ENCODE results near the gene ARL4A. TPM values are rescaled to one million over a fixed set of nuclear protein-coding genes. Genes with fewer than 3 reads are reported as not detected.
A peak's percentile ranks its signal among the peaks of the same experiment; 100 is the strongest.

ARL4A gene
- total and polyA plus RNA-seq, 4 experiments from 2014 or later: 11.6 to 101 (median 35.5) TPM

GRCh38 chr7:12726908-12727307, 39.5 kb downstream of the ARL4A start:
- Mint-ChIP-seq H3K27ac (no peak overlapping the region), H3K36me3 (no peaks in the 10 kb centered on the region), H3K4me3 (no peak overlapping the region), H3K9me3 (no peaks in the 10 kb centered on the region), H3K4me1 (peaks cover 21 to 33% (median 24%) of the 10 kb centered on the region in 4 donors), H3K27me3 (peaks cover 0 to 3% of the 10 kb centered on the region in 2 donors)
- ChIA-PET CTCF (ENCODE audit: partially characterized antibody) (interaction anchor here (1.2 to 7.7 kb wide), 4 partner anchors 11 to 39 kb away, joined by 3 to 86 read pairs (median 4); partner anchors contain the start of gene ARL4A), POLR2A (ENCODE audit: partially characterized antibody) (interaction anchor here (2.0 kb wide), 1 partner anchor 40 kb away, joined by 8 read pairs; the partner anchor contains the start of gene ARL4A)
- H3K27ac ChIP-seq (ENCODE audit: low read depth, low read length): no peak overlapping the region
- no peaks in the 10 kb centered on the region for H3K9me3 ChIP-seq (ENCODE audit: control insufficient read depth in 1 of 2, low read length in 2 of 2)
- no peak for DNase-seq
- peaks cover 24% of the 10 kb centered on the region for H3K4me1 ChIP-seq (ENCODE audit: insufficient read depth, low read length)
- intact Hi-C loops (cut with micrococcal nuclease): no loop called here
- H3K4me3 ChIP-seq (ENCODE audit: low read length in 2 of 2): no peak overlapping the region
- no peaks in the 10 kb centered on the region for H3K27me3 ChIP-seq (ENCODE audit: insufficient read depth, low read length)
- no peaks in the 10 kb centered on the region for H3K36me3 ChIP-seq (ENCODE audit: insufficient read depth, low read length)

- Mint-ChIP-seq H3K4me3 (no peak overlapping the region), H3K27ac (peak overlapping the region in 1 of 7 donors; percentile 19), H3K4me1 (peaks cover 19 to 37% (median 24%) of the 10 kb centered on the region in 4 donors), H3K36me3 (no peaks in the 10 kb centered on the region), H3K9me3 (no peaks in the 10 kb centered on the region), H3K27me3 (peaks cover 0 to 3% of the 10 kb centered on the region in 2 donors)
- Histone ChIP-seq H3K4me3 (ENCODE audit: low read length in 2 of 2) (no peak overlapping the region), H3K27ac (ENCODE audit: low read depth, low read length) (no peak overlapping the region), H3K36me3 (ENCODE audit: insufficient read depth, low read length) (no peaks in the 10 kb centered on the region), H3K27me3 (ENCODE audit: insufficient read depth, low read length) (no peaks in the 10 kb centered on the region), H3K4me1 (ENCODE audit: insufficient read depth, low read length) (peaks cover 31% of the 10 kb centered on the region), H3K9me3 (ENCODE audit: control insufficient read depth in 1 of 2, low read length in 2 of 2) (no peaks in the 10 kb centered on the region)
- intact Hi-C loops (cut with micrococcal nuclease): no loop called here
- POLR2A ChIA-PET (ENCODE audit: partially characterized antibody): interaction anchor here (2.0 to 2.7 kb wide), 2 partner anchors 11 to 41 kb away, joined by 6 to 8 read pairs; partner anchors contain the start of gene ARL4A
- CTCF ChIA-PET (ENCODE audit: partially characterized antibody): interaction anchor here (1.2 to 7.7 kb wide), 3 partner anchors 12 to 40 kb away, joined by 3 to 86 read pairs (median 4); partner anchors contain the start of gene ARL4A
- no peak for DNase-seq
These were observed 40.2 kb downstream of the ARL4A start for GRCh38 chr7:12727455-12728191.

- CTCF ChIA-PET (ENCODE audit: partially characterized antibody): interaction anchor here (1.2 to 7.7 kb wide), 3 partner anchors 12 to 41 kb away, joined by 3 to 86 read pairs (median 4); partner anchors contain the start of gene ARL4A
- Mint-ChIP-seq H3K4me1 (peaks cover 18 to 35% (median 19%) of the 10 kb centered on the region in 4 donors), H3K4me3 (no peak overlapping the region), H3K9me3 (no peaks in the 10 kb centered on the region), H3K27me3 (peaks cover 0 to 3% of the 10 kb centered on the region in 2 donors), H3K27ac (peak overlapping the region in 2 of 7 donors; percentile 19 to 24), H3K36me3 (no peaks in the 10 kb centered on the region)
- no peak overlapping the region for H3K27ac ChIP-seq (ENCODE audit: low read depth, low read length)
- intact Hi-C loops (cut with micrococcal nuclease): no loop called here
- H3K9me3 ChIP-seq (ENCODE audit: control insufficient read depth in 1 of 2, low read length in 2 of 2): no peaks in the 10 kb centered on the region
- peaks cover 32% of the 10 kb centered on the region for H3K4me1 ChIP-seq (ENCODE audit: insufficient read depth, low read length)
- DNase-seq: no peak
- H3K36me3 ChIP-seq (ENCODE audit: insufficient read depth, low read length): no peaks in the 10 kb centered on the region
- H3K27me3 ChIP-seq (ENCODE audit: insufficient read depth, low read length): no peaks in the 10 kb centered on the region
- H3K4me3 ChIP-seq (ENCODE audit: low read length in 2 of 2): no peak overlapping the region
- POLR2A ChIA-PET (ENCODE audit: partially characterized antibody): interaction anchor here (2.0 to 2.7 kb wide), 2 partner anchors 12 to 41 kb away, joined by 6 to 8 read pairs; partner anchors contain the start of gene ARL4A
These were observed 40.7 kb downstream of the ARL4A start for GRCh38 chr7:12728192-12728538.

GRCh38 chr7:12729112-12729511, 41.7 kb downstream of the ARL4A start:
- no peak overlapping the region for H3K27ac ChIP-seq (ENCODE audit: low read depth, low read length)
- no peak overlapping the region for H3K4me3 ChIP-seq (ENCODE audit: low read length in 2 of 2)
- H3K4me1 ChIP-seq (ENCODE audit: insufficient read depth, low read length): peaks cover 32% of the 10 kb centered on the region
- peaks cover 17 to 37% (median 18%) of the 10 kb centered on the region in 4 donors for H3K4me1 Mint-ChIP-seq
- no peak for DNase-seq
- no peaks in the 10 kb centered on the region for H3K9me3 ChIP-seq (ENCODE audit: control insufficient read depth in 1 of 2, low read length in 2 of 2)
- no peaks in the 10 kb centered on the region for H3K36me3 Mint-ChIP-seq
- intact Hi-C loops (cut with micrococcal nuclease): no loop called here
- ChIA-PET POLR2A (ENCODE audit: partially characterized antibody) (interaction anchor here (0.7 to 2.7 kb wide), 3 partner anchors 13 to 42 kb away, joined by 3 to 8 read pairs (median 6); partner anchors contain the start of gene ARL4A), CTCF (ENCODE audit: partially characterized antibody) (interaction anchor here (1.0 to 7.7 kb wide), 2 partner anchors 10 to 42 kb away, joined by 3 to 86 read pairs; partner anchors contain the start of gene ARL4A)
- H3K27me3 ChIP-seq (ENCODE audit: insufficient read depth, low read length): no peaks in the 10 kb centered on the region
- no peak overlapping the region for H3K4me3 Mint-ChIP-seq
- no peaks in the 10 kb centered on the region for H3K36me3 ChIP-seq (ENCODE audit: insufficient read depth, low read length)
- no peaks in the 10 kb centered on the region for H3K9me3 Mint-ChIP-seq
- H3K27me3 Mint-ChIP-seq: peaks cover 0 to 3% of the 10 kb centered on the region in 2 donors
- no peak overlapping the region for H3K27ac Mint-ChIP-seq

- Mint-ChIP-seq H3K27me3 (peaks cover 0 to 3% of the 10 kb centered on the region in 2 donors), H3K36me3 (no peaks in the 10 kb centered on the region), H3K9me3 (no peaks in the 10 kb centered on the region), H3K4me3 (peak overlapping the region in 4 of 8 donors; percentile 0 to 90 (median 24)), H3K27ac (peak overlapping the region; percentile 1 to 92 (median 55)), H3K4me1 (peaks cover 23 to 46% (median 25%) of the 10 kb centered on the region in 4 donors)
- DNase-seq: no peak
- intact Hi-C loops (cut with micrococcal nuclease): loop anchor here (5.0 kb wide), 1 partner anchor 518 kb away; the partner anchor contains the start of gene TMEM106B
- peaks cover 32% of the 10 kb centered on the region for H3K4me1 ChIP-seq (ENCODE audit: insufficient read depth, low read length)
- CTCF ChIA-PET (ENCODE audit: partially characterized antibody): interaction anchor here (1.0 to 7.7 kb wide), 6 partner anchors 10 to 43 kb away, joined by 3 to 86 read pairs (median 4); partner anchors contain the start of gene ARL4A
- no peaks in the 10 kb centered on the region for H3K27me3 ChIP-seq (ENCODE audit: insufficient read depth, low read length)
- no peak overlapping the region for H3K4me3 ChIP-seq (ENCODE audit: low read length in 2 of 2)
- H3K27ac ChIP-seq (ENCODE audit: low read depth, low read length): no peak overlapping the region
- H3K9me3 ChIP-seq (ENCODE audit: control insufficient read depth in 1 of 2, low read length in 2 of 2): no peaks in the 10 kb centered on the region
- POLR2A ChIA-PET (ENCODE audit: partially characterized antibody): interaction anchor here (0.9 to 2.7 kb wide), 3 partner anchors 9 to 44 kb away, joined by 4 to 33 read pairs (median 6); partner anchors contain the start of gene ARL4A
- no peaks in the 10 kb centered on the region for H3K36me3 ChIP-seq (ENCODE audit: insufficient read depth, low read length)
These were observed 43.1 kb downstream of the ARL4A start for GRCh38 chr7:12730523-12730922.

- Mint-ChIP-seq H3K9me3 (no peaks in the 10 kb centered on the region), H3K36me3 (no peaks in the 10 kb centered on the region), H3K27me3 (peaks cover 0 to 3% of the 10 kb centered on the region in 2 donors), H3K4me3 (peak overlapping the region; percentile 70 to 90 (median 78)), H3K27ac (peak overlapping the region; percentile 30 to 95 (median 91)), H3K4me1 (peaks cover 23 to 46% (median 25%) of the 10 kb centered on the region in 4 donors)
- intact Hi-C loops (cut with micrococcal nuclease): loop anchor here (1.0 to 5.0 kb wide), 2 partner anchors 45 to 519 kb away; partner anchors contain the start of gene TMEM106B
- DNase-seq: peak; percentile 11 to 43 (median 35)
- CTCF ChIA-PET (ENCODE audit: partially characterized antibody): interaction anchor here (0.6 to 7.7 kb wide), 6 partner anchors 12 to 242 kb away, joined by 3 to 86 read pairs (median 4); partner anchors contain the start of gene ARL4A
- POLR2A ChIA-PET (ENCODE audit: partially characterized antibody): interaction anchor here (0.6 to 2.4 kb wide), 6 partner anchors 11 to 1454 kb away, joined by 3 to 33 read pairs (median 3); partner anchors contain the start of genes ARL4A and TMEM106B
- Histone ChIP-seq H3K4me3 (ENCODE audit: low read length in 2 of 2) (peak overlapping the region in 1 of 2 donors; percentile 3), H3K27ac (ENCODE audit: low read depth, low read length) (no peak overlapping the region), H3K36me3 (ENCODE audit: insufficient read depth, low read length) (no peaks in the 10 kb centered on the region), H3K27me3 (ENCODE audit: insufficient read depth, low read length) (no peaks in the 10 kb centered on the region), H3K9me3 (ENCODE audit: control insufficient read depth in 1 of 2, low read length in 2 of 2) (no peaks in the 10 kb centered on the region), H3K4me1 (ENCODE audit: insufficient read depth, low read length) (peaks cover 32% of the 10 kb centered on the region)
These were observed 43.8 kb downstream of the ARL4A start for GRCh38 chr7:12731214-12731656.

All from CD4-positive, alpha-beta memory T cell (primary cell).